Glomerular endothelial cell (primary cell): Measurements from ENCODE around the gene MED20. TPM values are rescaled to one million over a fixed set of nuclear protein-coding genes. Genes with fewer than 3 reads are reported as not detected.
A peak's percentile ranks its signal among the peaks of the same experiment; 100 is the strongest.

ENCODE experiments used
- DNase-seq: peaks from one replicate; pipeline ENCODE4 v3.0.0-alpha.2; 2011; ENCODE audit warnings: low read depth, low spot score; ENCODE audit errors: extremely low read depth
- total RNA-seq: library from RNA; depleted of rRNA; stranded (reverse); fragments of >200 nt; gene quantifications from 2 replicates; pipeline ENCODE4 v1.2.3, GENCODE V29; 2015

Gene MED20
- total RNA-seq, 1 donor from 2014 or later: 22.6 TPM

DNA sequence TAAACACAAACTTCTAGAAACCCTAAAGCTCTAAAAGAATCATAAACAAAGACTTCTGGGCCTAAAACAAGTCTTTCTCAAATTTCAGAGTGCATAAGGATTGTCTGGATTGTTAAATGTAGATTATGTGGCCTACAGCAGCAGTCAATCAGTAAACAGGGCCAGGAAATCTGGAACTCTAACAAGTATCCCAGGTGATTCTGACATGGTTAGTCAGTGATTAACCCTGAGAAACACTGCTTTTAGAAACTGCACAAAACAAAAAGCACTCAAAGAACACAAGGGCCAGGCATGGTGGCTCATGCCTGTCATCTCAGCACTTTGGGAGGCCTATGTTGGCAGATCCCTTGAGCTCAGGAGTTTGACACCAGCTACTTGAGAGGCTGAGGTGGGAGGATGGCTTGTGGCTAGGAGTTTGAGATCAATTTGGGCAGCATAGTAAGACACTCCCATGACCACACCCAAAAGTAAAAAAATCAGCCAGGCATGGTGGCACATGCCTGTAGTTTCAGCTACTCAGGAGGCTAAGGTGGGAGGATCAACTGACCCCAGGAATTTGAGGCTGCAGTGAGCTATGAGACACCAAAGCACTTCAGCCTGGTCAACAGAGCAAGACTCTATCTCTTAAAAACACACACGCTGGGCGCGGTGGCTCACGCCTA, 5.9 kb downstream of the MED20 start:
- no peak for DNase-seq

- DNase-seq: no peak
Observed at GRCh38 chr6:41914343-41914742, 6.6 kb downstream of the MED20 start.

DNA sequence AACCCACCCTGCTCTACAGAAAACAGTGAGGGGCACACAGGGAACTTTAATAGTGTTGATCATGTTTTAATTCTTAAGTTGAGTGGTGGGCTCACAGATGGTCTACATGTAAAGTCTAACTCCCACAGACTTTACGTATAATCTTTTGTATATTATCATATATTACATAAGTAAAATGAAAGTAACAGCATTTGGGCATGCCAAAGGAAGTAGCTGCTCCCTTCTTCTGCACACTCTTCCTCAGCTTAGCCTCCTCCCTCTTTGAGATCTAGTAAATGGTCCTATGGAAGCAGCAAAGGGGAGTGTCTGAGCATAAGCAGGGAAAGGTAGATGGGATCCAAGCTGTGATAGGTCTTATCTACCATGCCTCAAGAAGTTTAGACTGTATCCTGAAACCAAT, 11.2 kb downstream of the MED20 start:
- DNase-seq: no peak

DNA sequence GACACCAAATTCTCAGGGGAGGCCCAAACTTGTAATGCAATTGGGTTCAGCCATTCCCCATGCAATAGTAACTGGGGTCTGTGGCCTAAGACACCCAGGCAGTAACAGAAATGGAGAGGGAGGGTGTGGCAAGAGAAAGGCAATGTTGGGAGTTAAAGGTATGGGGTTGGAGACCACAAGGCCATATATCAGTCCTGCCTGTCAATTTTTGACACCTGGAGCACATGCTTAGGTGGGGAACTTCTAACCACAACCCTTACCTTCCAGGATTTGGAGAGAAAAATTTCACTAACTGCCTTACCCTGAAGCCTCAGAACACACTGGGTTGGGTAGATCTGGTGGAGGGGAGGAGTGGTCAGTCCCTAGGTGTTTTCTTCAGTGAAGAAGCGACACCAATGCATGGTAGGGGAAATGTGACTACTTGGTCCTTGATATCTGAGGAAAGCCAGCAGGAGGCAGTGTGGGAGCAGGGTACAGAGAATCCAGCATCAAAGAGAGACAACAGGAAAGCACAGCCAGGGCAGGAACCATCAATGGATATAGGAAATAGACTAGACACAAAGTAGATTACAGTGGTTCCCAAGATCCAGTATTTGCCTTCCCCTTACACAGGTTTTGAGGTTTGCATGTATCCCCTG, 18.9 kb downstream of the MED20 start:
- no peak for DNase-seq

GRCh38 chr6:41900861-41901260, 20.1 kb downstream of the MED20 start:
- DNase-seq: no peak

- DNase-seq: no peak
Observed at GRCh38 chr6:41896281-41896680, 24.7 kb downstream of the MED20 start.

DNA sequence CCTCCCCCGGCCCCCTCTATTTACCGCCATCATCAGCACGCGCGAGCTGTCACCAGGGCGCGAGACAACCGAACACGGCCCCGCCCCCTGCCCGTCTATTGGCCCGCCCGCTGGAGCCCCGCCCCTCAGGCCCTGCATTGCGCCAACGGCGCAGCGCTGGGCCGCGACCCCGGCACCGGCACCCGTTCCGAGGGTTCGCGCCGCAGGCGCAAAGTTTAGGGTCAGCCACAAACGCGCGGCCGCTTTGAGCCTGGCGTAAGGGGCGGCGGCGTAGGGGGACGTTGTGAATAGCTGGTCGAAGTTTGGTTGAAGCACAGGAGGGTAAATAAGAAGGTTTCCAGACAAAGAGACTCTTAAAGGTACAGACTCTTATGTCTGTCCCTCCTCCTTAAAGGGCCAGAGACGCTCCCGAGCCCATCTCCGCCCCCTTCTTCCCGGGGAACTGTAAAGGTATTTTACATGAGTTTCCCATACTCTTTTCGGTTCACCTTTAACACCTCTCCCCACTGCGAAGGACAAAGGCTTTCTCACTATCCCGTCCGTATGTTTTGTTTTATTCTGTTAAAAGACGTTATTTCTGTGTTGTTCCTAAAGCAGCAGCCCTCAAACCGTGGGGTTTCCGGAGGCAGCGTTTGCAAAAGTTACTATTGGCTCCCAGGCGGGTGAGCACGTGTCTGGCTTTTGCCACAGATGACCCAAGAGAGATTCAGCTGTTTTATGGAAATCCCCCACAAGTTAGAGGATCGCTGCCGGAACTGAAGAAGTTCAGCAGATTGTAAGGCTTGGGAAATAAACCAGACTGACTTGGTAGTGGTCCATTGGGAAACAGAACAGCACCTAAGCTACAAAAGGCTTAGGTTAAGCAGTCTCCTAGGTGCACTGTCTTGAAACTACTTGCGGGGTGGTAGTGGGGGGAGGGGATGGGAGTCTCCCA, 25.4 kb downstream of the MED20 start, which contains the start of gene USP49:
Gene USP49, minus strand, starts transcription at position 76 of the 934 bp plus-strand sequence. CDS start 88,392 bp downstream, outside the sequence.
- DNase-seq: peak; percentile 62

DNA sequence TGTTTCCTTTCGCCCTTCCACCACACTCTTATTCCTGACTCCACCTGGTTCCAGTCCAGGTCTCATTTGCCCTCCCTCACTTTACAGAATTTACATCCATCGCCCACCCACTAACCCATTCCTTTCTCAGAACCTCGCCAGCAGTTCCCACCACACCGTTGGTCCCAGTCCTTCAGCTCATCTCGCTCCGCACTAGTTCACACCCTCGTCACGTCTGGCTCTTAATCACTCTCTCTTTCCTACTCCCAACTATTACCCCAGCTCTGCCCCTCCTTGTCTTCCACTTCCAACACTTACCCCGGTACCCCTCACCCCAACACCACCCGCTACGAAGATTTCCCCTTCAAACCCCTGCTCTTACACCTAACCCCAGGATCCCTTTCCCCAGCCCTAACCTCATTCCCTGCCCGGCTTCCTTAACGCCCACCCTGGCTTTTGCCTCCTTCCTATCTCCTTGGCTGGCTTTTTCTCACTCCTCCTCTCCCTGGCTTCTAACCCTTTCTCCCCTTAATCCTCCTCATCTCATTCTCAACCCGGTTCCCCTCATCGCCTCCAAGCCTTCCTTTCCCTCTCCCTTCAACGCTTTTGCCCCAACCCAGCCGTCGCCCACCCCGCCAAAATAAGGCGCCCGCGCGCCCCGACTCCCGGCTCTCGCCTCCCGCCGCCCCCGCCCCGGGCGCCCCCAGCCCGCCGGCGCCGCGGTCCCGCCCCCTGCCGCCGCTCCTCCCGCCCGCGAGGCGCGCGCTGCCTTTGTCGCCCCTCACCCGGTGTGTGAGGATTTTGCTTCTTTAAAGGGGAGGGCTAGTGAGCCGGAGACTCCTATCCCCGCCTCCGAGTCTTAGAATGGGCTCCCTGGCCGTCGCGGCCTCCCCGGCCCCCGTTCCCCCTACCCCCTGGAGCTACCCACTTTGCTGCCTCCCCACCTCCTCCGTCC, 26.3 kb downstream of the MED20 start:
- no peak for DNase-seq

GRCh38 chr6:41892921-41893564, 27.9 kb downstream of the MED20 start:
- DNase-seq: no peak

DNA sequence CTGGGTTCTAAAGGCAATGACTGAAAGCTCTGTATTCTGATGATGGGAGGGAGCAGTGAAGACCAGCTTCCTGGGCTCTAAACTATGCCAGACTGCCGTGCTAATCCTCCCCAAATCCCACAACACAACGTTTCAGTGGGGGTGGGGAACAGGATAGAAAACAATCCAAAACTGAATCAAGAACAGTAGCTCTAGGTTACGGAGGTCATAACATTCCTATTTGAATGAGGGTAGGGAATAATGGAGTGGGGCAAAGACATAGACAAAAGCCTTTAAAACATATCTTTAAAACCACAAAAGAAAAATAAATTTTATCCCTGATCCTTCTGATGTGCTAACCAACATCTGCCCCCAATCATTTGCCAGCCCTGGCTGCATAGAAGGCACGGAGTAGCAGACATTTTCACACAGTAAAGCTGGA, 33.6 kb downstream of the MED20 start:
- DNase-seq: no peak

DNA sequence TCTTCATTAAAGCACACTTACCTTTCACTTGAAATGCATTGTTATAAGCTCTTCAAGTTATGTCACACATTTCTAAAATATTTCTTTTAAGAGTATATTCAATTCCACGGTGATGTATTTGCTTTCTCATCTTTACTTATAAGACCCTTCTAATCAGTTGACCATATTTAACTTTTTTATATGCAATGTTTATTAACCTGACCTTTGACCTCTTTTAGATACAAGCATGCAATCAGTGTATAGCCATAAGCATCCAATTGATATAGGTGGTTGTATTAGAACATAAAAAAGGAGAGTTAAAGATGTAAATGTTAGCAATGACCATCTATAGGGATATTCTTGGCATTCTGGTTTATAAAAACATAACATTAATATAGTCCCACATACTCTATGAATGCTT, 35.0 kb downstream of the MED20 start:
- DNase-seq: no peak

DNA sequence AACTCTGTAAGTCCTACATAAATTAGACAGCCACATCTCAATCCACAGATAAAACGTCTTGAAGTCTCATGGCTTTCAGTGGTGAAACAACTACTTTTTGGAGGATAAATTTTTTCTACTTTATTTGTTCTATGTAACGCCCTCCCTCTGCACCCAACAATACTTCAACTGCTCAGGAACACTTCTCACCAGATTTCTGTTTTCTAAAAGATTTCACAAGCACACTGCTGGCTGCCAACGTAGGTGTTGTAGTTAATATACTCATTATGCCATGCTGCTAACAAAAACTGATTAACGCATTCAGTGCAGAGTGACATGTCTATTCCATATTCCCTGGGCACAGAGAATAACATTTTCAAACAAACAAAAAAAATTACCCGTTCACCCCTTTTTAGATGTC, 36.0 kb downstream of the MED20 start:
- no peak for DNase-seq

GRCh38 chr6:41881506-41881905, 39.4 kb downstream of the MED20 start:
- DNase-seq: no peak

DNA sequence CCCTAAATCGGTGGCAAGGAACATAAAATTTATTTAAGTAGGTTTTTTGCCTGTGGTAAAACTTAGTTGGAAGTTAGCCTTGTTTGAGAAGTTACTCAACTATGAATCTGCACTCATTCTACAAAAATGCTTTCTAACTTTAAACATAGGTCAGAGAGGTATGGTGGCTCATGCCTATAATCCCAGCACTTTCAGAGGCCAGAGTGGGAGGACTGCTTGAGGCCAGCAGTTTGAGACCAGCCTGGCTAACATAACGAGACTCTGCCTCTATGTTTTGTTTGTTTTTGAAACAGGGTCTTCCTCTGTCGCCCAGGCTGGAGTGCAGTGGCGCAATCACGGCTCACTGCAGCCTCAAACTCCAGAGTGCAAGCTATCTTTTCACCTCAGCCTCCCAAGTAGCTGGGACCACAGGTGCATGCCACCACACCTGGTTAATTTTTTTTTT, 42.0 kb downstream of the MED20 start:
- DNase-seq: no peak

DNA sequence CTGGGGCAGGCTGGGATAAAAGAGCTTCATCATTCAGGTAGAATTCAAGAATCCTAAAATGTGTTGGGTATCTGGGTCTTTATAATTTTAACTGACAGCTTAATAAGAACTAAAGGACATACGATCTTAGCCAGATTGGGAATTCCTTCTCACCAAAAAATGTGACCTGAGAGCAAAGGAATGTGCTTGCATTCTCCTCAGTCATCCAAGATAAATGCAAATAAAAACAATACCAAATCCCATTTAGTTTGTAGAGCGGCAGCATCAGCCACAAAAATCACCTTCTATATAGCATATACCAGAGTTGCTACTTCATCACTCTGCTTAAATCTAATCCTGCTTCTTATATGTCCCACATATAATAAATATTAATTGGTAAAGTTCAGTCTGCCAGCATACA, 42.7 kb downstream of the MED20 start:
- DNase-seq: no peak

- no peak for DNase-seq
Observed at GRCh38 chr6:41877051-41877680, 43.8 kb downstream of the MED20 start.

DNA sequence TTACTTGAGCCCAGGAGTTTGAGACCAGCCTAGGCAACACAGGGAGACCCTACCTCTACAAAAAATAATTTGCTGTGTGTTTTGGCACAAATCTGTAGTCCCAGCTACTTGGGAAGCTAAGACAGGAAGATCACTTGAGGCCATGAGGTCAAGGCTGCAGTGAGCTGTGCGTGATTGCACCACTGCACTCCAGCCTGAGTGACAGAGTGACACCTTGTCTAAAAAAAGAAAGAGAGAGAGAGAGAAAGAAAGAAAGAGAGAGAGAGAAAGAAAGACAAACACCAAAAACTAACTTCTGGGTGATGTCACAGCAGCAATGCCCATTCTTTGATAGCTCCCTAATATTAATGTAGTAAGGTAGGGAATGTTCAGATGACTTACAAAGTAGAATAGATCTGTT, 46.2 kb downstream of the MED20 start:
- DNase-seq: no peak

GRCh38 chr6:41872147-41872546, 48.8 kb downstream of the MED20 start:
- DNase-seq: no peak

GRCh38 chr6:41871691-41872090, 49.2 kb downstream of the MED20 start:
- DNase-seq: no peak
